Cortex of kidney (tissue), 1 donor: Measurements from ENCODE around the gene SERPINB12.

ENCODE experiments used
- DNase-seq: peaks from one replicate; lab custom pipeline; 2025; lab: John Stamatoyannopoulos, UW

Gene SERPINB12

GRCh38 chr18:63542069-63542468 lies at the start of gene SERPINB12:
Gene SERPINB12 (plus strand): TSS chr18:63542369. CDS start chr18:63556160, 13,791 bp downstream.
- DNase-seq = no peak

DNA sequence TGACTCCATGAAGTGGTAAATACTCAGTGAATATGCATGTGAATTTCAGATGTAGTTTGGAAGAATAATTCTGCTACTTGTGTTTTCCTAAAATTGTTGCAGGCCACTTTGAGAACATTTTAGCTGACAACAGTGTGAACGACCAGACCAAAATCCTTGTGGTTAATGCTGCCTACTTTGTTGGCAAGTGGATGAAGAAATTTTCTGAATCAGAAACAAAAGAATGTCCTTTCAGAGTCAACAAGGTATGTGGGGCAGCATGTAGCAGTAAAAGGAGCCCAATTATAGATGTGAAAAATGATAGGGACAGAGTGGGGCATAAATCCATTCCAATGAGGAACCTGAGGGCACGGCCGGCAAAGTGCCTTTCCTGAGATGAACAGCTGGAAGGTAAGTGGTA lies 49.3 kb upstream of the SERPINB12 start:
- DNase-seq = no peak

- DNase-seq = no peak
Observed at GRCh38 chr18:63495675-63496074, 46.5 kb upstream of the SERPINB12 start.

GRCh38 chr18:63505566-63506335 lies 36.4 kb upstream of the SERPINB12 start:
- DNase-seq = no peak

DNA sequence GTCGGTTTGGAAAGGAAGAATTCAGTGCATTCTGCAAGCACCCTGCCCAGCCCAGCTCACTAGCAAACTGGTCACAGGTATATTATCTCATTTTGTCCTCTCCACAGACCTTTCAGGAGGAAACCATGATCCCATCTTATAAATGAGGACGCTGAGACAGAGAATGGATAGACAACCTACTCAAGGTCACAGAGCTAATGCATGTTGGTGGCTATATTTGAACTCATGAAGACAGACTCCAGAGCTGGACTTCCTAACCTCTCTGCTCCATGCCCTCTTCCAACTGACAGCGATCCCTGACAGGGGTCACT lies 35.9 kb upstream of the SERPINB12 start:
- no peak for DNase-seq

GRCh38 chr18:63508596-63508995 lies 33.6 kb upstream of the SERPINB12 start:
- DNase-seq = no peak

DNA sequence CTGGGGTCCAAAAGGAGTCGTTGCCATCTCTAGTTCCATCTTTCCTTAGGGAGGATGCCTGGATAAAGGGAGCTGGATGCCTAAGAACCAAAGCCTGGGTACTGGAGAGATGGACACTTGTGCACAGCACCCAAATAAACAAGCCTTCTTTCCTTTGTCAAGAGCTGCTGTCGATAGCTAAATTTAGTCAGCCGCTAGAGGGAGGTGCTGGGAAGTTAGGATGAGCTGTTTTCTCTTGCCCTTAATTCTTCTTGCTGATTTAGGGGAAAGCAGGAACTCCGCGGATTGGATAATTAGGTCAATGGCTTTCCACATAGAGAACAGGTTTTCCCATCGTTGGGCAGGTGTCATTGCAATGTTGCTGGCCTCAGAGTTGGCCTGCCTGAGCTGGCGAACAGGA lies 30.9 kb upstream of the SERPINB12 start:
- DNase-seq = no peak

DNA sequence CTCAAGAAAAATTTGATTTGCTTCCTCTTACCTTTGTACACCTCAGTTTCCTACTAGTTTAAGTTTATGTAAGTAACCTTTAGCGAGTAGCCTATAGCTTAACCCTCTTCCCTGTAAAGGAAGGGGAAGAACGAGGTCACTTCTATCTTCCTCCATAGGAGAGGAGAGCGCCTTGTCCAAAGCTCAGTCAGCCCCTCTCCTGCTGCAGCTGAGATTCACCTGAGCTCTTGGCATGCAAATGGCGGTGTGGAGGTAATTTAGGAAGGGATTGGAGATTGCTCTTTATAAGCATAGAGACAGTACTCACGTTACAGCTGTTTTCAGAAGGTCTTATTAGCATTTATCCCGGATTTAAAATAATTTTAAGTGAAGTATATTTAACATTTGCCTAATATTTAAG lies 27.8 kb upstream of the SERPINB12 start:
- DNase-seq = no peak

DNA sequence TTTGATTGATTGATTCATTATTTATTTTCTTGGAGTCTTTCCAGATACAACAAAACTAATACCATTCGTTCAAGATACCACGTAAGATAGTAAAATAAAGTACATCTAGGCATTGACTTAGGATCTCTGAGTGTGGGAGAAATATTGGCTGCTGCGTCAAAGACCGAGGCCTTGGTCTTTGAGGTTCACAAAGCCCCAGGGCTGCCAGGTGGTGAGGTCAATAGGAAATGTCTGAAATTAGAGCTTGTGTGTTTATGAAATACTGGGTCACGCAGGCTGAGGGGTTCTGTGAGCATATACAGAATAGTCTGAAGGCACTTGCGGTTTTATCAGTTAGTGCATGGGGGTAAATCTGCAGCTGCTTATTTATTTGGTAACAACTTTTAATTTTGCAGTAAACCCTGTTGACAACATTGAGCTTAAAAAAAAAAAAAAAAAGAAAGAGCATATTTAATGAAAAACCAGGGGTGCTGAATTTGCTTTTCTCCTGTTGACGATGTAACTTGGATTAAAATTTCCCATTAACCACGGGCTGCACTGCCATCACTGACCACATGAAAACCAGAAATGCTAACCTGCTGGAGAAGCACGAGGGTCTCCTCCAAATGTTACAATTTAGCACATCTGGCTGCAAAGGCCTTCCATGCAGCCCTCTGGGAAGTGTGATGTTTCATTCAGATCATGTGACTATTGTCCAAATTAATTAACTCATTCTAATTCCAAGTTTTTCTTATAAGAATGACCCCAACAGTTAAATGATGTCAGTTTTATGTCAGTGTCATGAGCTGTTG lies 27.1 kb upstream of the SERPINB12 start:
- DNase-seq = no peak

DNA sequence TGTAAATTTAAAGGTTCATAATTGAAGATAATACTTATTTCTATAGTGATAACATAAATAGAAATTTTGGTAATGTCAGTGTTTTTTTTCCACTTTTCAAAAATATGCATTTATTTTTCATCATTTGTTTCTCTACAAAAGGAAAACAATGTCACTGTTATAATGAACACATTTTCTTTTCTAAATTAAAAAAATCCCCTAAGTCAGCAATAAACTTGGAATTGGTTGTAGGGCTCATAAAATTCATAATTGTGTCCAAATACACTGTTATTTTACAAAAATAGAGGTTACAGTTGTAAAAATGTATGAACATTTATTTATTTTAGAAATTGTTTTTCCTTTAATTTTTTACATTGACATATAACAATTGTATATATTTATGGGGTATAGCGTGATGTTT lies 26.4 kb upstream of the SERPINB12 start:
- no peak for DNase-seq

DNA sequence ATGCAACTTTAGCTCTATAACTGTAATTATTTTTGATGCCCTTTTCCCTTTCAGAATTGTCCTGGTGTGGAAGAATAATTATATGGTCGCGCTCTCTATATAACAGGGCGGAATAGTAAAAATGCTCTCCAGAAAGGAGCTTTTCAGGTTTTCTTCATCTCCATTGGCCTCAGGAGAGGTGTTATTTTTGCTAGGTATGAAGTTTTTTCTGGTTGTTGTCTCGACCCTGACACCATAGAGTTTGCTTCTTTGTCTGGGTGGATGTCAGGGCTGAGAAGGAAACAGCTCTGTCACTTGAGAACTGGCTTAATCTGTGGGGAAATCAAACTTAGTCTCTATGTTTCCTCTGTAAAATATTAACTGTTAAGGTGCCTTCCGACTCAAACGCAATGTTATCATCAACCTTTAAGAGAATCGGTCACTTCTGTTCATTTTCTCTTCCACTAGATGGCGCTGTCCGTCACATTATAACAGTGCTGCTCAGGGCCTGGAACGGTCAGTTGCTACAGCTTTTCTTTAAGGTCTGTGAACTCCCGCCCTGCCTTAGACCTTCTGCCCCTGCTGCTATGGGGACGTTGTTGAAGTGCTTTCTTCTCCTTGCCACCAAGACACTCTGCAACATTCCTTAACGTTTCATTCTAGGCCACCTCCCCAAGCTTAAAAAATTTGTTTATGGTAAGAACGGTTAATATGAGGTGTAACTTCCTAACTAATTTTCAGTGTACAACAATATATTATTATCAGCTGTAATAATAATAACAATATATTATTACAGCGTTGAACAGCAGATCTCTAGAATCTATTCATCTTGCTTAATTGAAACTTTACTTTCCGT lies 23.8 kb upstream of the SERPINB12 start:
- no peak for DNase-seq

GRCh38 chr18:63520053-63520685 lies 22.0 kb upstream of the SERPINB12 start:
- no peak for DNase-seq

DNA sequence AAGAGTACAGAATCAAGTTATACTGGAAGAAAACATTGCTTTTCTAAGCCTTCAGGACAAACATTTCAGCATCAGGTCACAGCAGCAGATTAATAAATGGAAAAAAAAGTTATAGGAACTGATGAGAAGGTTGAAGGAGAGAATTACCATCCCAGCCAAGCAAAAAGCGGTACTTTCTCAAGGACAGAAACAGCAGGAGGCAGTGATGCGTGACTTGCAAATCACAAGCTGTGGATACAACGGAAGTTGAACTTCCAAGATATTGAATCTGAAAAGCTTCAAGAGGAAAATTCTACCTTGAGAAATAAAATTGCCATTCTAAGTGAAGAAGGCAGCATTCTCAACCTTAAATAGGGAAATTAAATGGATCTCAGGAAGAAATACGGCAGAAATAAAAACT lies 18.5 kb upstream of the SERPINB12 start:
- no peak for DNase-seq

- no peak for DNase-seq
Observed at GRCh38 chr18:63527251-63527650, 14.9 kb upstream of the SERPINB12 start.

GRCh38 chr18:63528863-63529492 lies 13.2 kb upstream of the SERPINB12 start:
- DNase-seq = no peak

GRCh38 chr18:63532471-63532870 lies 9.7 kb upstream of the SERPINB12 start:
- DNase-seq = no peak

DNA sequence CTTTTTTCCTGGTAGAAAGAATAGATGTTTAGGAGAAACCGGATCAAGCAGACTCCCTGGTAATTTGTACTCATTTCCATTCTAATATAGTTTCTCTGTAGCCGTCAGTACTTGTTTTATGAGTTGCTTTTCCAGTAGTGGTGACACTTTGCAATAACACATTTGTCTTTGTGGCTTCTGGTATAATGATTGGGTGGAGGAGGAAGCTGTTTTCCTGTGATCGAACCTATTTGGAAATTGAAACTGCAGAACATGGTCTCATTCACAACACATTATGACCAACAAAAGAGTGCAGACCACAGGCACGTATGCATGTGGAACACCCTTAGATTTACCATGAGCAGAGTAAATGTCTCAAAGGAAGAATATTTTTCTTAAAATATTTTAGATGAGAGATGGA lies 7.6 kb upstream of the SERPINB12 start:
- DNase-seq = no peak

DNA sequence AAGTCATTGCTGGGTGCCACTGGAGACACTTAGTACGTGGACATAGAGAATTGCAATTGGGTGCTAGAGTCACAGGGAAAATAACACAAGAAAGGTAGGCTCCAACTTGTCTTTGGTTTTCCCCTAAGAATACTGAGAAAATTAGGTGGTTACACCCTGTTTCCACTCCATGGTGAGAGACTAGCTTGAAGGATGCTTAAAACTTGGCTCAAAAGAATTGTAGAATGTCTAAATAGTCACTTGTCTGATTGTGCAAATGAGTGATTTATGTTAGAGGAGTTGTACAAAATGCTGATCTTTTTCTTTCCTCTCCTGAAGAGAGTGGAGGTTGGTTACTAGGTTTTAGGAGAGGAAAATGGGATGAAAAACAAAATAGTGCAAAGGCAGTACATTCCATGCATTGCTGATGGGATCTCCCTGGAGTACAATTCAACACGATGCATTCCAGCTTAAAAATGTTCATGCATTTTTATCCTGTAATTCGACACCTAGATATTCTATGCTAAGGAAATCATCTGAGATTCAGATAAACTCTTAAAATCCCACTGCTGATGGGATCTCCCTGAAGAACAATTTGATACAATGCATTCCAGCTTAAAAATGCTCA lies 2.2 kb upstream of the SERPINB12 start:
- DNase-seq = no peak

DNA sequence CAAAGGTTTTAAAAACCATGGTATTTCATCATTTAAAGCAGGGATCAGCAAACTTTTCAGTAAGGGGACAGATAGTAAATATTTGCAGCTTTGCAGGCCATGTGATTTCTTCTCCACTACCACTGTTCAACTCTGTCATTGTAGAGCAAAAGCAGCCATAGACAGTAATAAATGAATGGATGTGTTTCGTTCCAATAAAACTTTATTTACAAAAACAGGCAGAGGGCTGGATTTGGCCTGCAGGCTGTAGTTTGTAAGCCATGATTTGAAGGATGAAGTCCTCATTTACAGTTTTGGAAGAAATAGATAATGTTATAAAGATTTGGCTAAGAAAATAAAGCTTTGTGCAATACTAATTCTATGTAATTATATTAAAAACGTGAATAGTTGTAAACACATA lies 1.8 kb downstream of the SERPINB12 start:
- no peak for DNase-seq

DNA sequence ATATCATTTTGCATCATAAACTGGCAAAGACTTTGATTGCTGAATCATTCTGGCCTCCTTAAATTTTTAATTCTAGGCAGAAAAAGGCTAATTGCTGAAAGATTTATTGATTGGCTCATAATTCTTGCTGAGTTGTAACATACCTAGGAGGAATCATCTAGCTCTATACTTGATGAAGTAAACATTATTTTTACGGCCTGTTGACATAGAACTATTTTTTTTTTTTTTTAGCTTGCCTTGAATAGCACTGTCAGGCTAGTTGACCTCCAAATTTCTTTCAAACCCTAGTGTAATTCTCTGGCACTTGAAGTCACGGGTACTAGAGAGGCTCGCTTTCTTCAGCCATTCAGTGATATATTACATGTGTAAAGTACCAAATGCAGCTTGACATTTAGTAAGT lies 2.8 kb downstream of the SERPINB12 start:
- DNase-seq = no peak

- no peak for DNase-seq
Observed at GRCh38 chr18:63550068-63550467, 7.9 kb downstream of the SERPINB12 start.
